ENCODE measurements around the gene PPFIA1.

Gene PPFIA1

GRCh38 chr11:70430671-70431574 lies 160.4 kb downstream of the PPFIA1 start:
- no peak for DNase-seq (ENCODE audit: low read depth in 2 of 2, low spot score in 1 of 2)

- DNase-seq (ENCODE audit: low read depth in 2 of 2, low spot score in 1 of 2) = no peak
Measured at GRCh38 chr11:70431611-70432010, 161.1 kb downstream of the PPFIA1 start.

GRCh38 chr11:70432065-70432464 lies 161.6 kb downstream of the PPFIA1 start:
- DNase-seq (ENCODE audit: low read depth in 2 of 2, low spot score in 1 of 2) = no peak

- no peak for DNase-seq (ENCODE audit: low read depth in 2 of 2, low spot score in 1 of 2)
Measured at GRCh38 chr11:70432580-70432979, 162.1 kb downstream of the PPFIA1 start.

GRCh38 chr11:70433038-70433437 lies 162.5 kb downstream of the PPFIA1 start:
- no peak for DNase-seq (ENCODE audit: low read depth in 2 of 2, low spot score in 1 of 2)

- DNase-seq (ENCODE audit: low read depth in 2 of 2, low spot score in 1 of 2) = no peak
Measured at GRCh38 chr11:70433526-70433925, 163.0 kb downstream of the PPFIA1 start.
